GM12892 (cell line): ENCODE data around the gene TCAF1.
"Not testable (repeated sequence)": the region's sequence is repeated elsewhere in the genome, so short reads cannot be mapped to it uniquely, and the experiment has no call there.

ENCODE experiments used
- POLR2A ChIP-seq: IDR thresholded peaks from 2 replicates; pipeline ENCODE4 v1.6.1; 2011; ENCODE audit warnings: low read depth, low read length, control low read depth
- POLR2AphosphoS5 ChIP-seq: IDR thresholded peaks from 2 replicates; pipeline ENCODE4 v1.6.1; 2011; ENCODE audit warnings: low read depth, low read length, control low read depth

GRCh38 chr7:143823634-143824294 is 78.2 kb downstream of the TCAF1 start:
- TF ChIP-seq POLR2A, POLR2AphosphoS5: not testable (repeated sequence)
